Esophagus muscularis mucosa (tissue), 4 donors: ENCODE data around the gene KYNU. TPM values are rescaled to one million over a fixed set of nuclear protein-coding genes. Genes with fewer than 3 reads are reported as not detected.
"Not testable (repeated sequence)": the region's sequence is repeated elsewhere in the genome, so short reads cannot be mapped to it uniquely, and the experiment has no call there.

ENCODE experiments used
- DNase-seq: peaks from one replicate; pipeline ENCODE4 v3.0.0-alpha.2; 2017; ENCODE audit errors: extremely low spot score
- H3K27ac ChIP-seq, 4 donors: fragments of 200-600 bp; sonication (generic); replicated peaks in 1 of 4; 1 replicate in 3 of 4; 2 replicates in 1 of 4; pipeline ENCODE4 v1.5.1; 2016 to 2019; ENCODE audit warnings: mild to moderate bottlenecking in 1 of 4
- H3K27me3 ChIP-seq, 4 donors: fragments of 200-600 bp; sonication (generic); one replicate each; pipeline versions ENCODE4 v1.5.1 to v1.6.0; 2016 to 2019
- H3K36me3 ChIP-seq, 4 donors: fragments of 200-600 bp; sonication (generic); one replicate each; pipeline ENCODE4 v1.5.1; 2016 to 2019
- H3K4me1 ChIP-seq, 4 donors: fragments of 200-600 bp; sonication (generic); one replicate each; pipeline ENCODE4 v1.5.1; 2016 to 2019
- H3K4me3 ChIP-seq, 4 donors: fragments of 200-600 bp; sonication (generic); 1 replicate in 2 of 4; 2 replicates in 2 of 4; pipeline ENCODE4 v1.5.1; 2016 to 2019; ENCODE audit warnings: mild to moderate bottlenecking in 4 of 4, moderate library complexity in 1 of 4
- H3K9me3 ChIP-seq, 4 donors: fragments of 200-600 bp; sonication (generic); 1 replicate in 3 of 4; 2 replicates in 1 of 4; pipeline ENCODE4 v1.5.1; 2016 to 2019
- CTCF ChIP-seq, 3 experiments: fragments of 200-600 bp in 2 of 3; fragments of 450-650 bp in 1 of 3; sonication (generic) in 2 of 3; IDR thresholded peaks; one replicate each; pipeline ENCODE4 v1.5.1; 2017 to 2019; ENCODE audit warnings: antibody characterized with exemption in 3 of 3, mild to moderate bottlenecking in 2 of 3, moderate library complexity in 1 of 3
- EP300 ChIP-seq: sonication (generic); formaldehyde crosslinking; IDR thresholded peaks from one replicate; pipeline ENCODE4 v1.6.1; 2017; ENCODE audit warnings: antibody characterized with exemption
- POLR2A ChIP-seq: fragments of 450-650 bp; IDR thresholded peaks from one replicate; pipeline ENCODE4 v1.6.1; 2017; ENCODE audit warnings: antibody characterized with exemption, moderate library complexity, mild to moderate bottlenecking, low read depth
- POLR2AphosphoS5 ChIP-seq, 2 donors: sonication (generic); formaldehyde crosslinking; IDR thresholded peaks; one replicate each; pipeline ENCODE4 v1.6.1; 2017; ENCODE audit warnings: antibody characterized with exemption in 2 of 2
- WGBS: methylation state at CpG from one replicate; pipeline ENCODE4 v1.1.5; 2018; 5-methylcytosine and 5-hydroxymethylcytosine counted together
- intact Hi-C: fragments of 100-400 bp; cut with DNase I; formaldehyde crosslinking; loops from one replicate; pipeline ENCODE4 v1.15.1; 2023
- total RNA-seq, 4 donors: library from RNA; depleted of rRNA; stranded (reverse); fragments of >200 nt; gene quantifications; one replicate each; pipeline versions ENCODE4 v1.1.0 to v1.2.1, GENCODE V29; 2016

The KYNU gene
- total RNA-seq, 4 donors from 2014 or later, result 1.2 to 9.4 (median 3.9) TPM

DNA sequence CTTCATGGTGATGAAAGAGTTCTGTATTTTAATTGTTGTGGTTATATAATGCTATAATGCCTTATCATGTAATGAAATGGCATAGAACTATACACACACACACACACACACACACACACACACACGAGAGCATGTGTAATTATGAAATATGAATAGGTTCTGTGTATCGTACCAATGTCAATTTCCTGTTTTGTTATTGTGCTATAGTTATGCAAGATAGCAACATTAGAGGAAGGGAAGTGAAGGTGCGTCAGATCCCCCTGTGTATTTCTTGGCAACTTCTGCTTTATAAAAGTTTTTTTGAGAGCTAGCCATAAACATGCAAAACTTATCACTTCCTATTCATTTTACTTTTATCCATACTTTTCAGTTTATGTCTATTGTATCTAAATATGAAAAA lies 191.0 kb downstream of the KYNU start:
- Histone ChIP-seq H3K36me3 (no peaks in the 10 kb centered on the region), H3K4me3 (no peak overlapping the region), H3K9me3 (no peaks in the 10 kb centered on the region), H3K4me1 (no peaks in the 10 kb centered on the region), H3K27me3 (no peaks in the 10 kb centered on the region), H3K27ac (no peak overlapping the region)
- WGBS, result 56% methylated on average over 3 of the region's 3 CpGs
- no peak for DNase-seq
- TF ChIP-seq EP300 (no peak), POLR2AphosphoS5 (IDR thresholded peaks at IDR 0.05) (no peak), CTCF (IDR thresholded peaks at IDR 0.05) (no peak), POLR2A (no peak)
- intact Hi-C loops, result no loop called here

DNA sequence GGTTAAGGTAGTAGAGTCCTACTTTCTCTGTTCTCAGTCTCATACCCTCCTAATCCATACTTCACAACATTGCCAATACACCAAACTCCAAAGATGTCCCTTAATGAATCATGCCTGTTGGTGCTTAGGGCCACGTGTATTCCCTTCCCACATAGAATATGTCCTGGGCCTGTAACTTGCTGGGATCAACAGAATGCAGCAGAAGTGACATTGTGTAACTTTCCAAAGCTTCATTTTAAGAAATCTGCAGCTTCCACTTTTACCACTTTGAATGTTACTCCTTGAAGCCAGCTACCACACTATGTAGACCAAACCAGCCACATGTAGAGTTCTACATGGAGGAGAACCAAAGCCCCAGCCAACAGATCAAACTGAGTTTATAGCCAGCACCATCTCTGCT lies 193.2 kb downstream of the KYNU start:
- no peak for DNase-seq
- Histone ChIP-seq H3K27me3 (no peaks in the 10 kb centered on the region), H3K36me3 (no peaks in the 10 kb centered on the region), H3K27ac (no peak overlapping the region), H3K4me1 (no peaks in the 10 kb centered on the region), H3K4me3 (no peak overlapping the region), H3K9me3 (peaks cover 0 to 2% (median 0%) of the 10 kb centered on the region in 4 donors)
- 50% methylated on average over 1 of the region's 1 CpG for WGBS
- intact Hi-C loops, result no loop called here
- TF ChIP-seq POLR2AphosphoS5 (IDR thresholded peaks at IDR 0.05) (no peak), CTCF (IDR thresholded peaks at IDR 0.05) (no peak), POLR2A (no peak), EP300 (no peak)

GRCh38 chr2:143071185-143071876 lies 193.9 kb downstream of the KYNU start:
- 74% methylated on average over 4 of the region's 4 CpGs for WGBS
- no peaks in the 10 kb centered on the region for H3K36me3 ChIP-seq
- H3K27me3 ChIP-seq, result no peaks in the 10 kb centered on the region
- peaks cover 0 to 3% (median 0%) of the 10 kb centered on the region in 4 donors for H3K9me3 ChIP-seq
- no peak overlapping the region for H3K4me3 ChIP-seq
- no peak for DNase-seq
- intact Hi-C loops, result no loop called here
- TF ChIP-seq CTCF (IDR thresholded peaks at IDR 0.05) (no peak), POLR2A (no peak), POLR2AphosphoS5 (IDR thresholded peaks at IDR 0.05) (no peak), EP300 (no peak)
- no peak overlapping the region for H3K27ac ChIP-seq
- no peaks in the 10 kb centered on the region for H3K4me1 ChIP-seq

DNA sequence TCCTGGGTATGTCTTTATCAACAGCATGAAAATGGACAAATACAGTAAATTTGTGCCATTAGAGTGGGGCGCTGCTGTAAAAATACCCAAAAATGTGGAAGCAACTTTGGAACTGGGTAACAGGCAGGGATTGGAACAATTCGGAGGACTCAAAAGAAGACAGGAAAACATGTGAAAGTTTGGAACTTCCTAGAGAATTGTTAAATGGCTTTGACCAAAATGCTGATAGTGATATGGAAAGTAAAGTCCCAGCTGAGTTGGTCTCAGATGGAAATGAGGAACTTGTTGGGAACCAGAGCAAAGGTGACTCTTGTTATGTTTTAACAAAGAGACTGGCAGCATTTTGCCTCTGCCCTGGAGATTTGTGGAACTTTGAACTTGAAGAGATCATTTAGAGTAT lies 197.4 kb downstream of the KYNU start:
- intact Hi-C loops, H3K36me3 ChIP-seq, H3K27ac ChIP-seq, DNase-seq, H3K27me3 ChIP-seq, H3K9me3 ChIP-seq, H3K4me1 ChIP-seq, H3K4me3 ChIP-seq: not testable (repeated sequence)
- WGBS, result 92% methylated on average over 2 of the region's 2 CpGs

DNA sequence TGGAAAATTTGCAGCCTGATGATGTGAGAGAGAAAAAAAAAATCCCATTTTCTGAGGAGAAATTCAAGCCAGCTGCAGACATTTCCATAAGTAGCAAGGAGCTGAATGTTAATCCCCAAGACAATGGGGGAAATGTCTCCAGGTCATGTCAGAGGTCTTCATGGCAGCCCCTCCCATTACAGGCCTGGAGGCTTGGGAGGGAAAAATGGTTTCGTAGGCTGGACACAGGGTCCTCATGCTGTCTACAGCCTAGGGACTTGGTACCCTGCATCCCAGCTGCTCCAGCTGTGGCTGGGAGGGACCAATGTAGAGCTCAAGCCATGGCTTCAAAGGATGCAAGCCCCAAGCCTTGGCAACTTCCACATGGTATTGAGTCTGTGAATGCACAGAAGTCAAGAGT lies 198.2 kb downstream of the KYNU start:
- TF ChIP-seq EP300, result no peak
- TF ChIP-seq POLR2AphosphoS5 (IDR thresholded peaks at IDR 0.05), result no peak
- no peak for TF ChIP-seq POLR2A
- no peak for TF ChIP-seq CTCF (IDR thresholded peaks at IDR 0.05)
- Histone ChIP-seq H3K27ac (no peak overlapping the region), H3K4me1 (no peaks in the 10 kb centered on the region), H3K9me3 (peaks cover 0 to 3% (median 0%) of the 10 kb centered on the region in 4 donors), H3K36me3 (no peaks in the 10 kb centered on the region), H3K4me3 (no peak overlapping the region), H3K27me3 (no peaks in the 10 kb centered on the region)
- WGBS, result 89% methylated on average over 1 of the region's 1 CpG
- DNase-seq, result no peak
- intact Hi-C loops, result no loop called here
